SU-DHL-6 (cell line): ENCODE data around the gene TEKT3.

Source experiments
- EZH2phosphoT487 ChIP-seq: fragments of 200-600 bp; sonication (generic), shearing (Covaris generic); conservative IDR thresholded peaks from 2 replicates; pipeline ENCODE4 v1.6.1; 2018; ENCODE audit warnings: mild to moderate bottlenecking, antibody characterized with exemption, low read length, moderate library complexity, mixed read lengths
- TF ChIP-seq, protein P1 (sequence below): fragments of 200-600 bp; sonication (generic); IDR thresholded peaks from one replicate; pipeline ENCODE4 v1.5.1; 2017; ENCODE audit warnings: antibody characterized with exemption, mild to moderate bottlenecking, low read length, moderate library complexity; ENCODE audit not compliant: insufficient read depth, poor library complexity, severe bottlenecking

DNA sequence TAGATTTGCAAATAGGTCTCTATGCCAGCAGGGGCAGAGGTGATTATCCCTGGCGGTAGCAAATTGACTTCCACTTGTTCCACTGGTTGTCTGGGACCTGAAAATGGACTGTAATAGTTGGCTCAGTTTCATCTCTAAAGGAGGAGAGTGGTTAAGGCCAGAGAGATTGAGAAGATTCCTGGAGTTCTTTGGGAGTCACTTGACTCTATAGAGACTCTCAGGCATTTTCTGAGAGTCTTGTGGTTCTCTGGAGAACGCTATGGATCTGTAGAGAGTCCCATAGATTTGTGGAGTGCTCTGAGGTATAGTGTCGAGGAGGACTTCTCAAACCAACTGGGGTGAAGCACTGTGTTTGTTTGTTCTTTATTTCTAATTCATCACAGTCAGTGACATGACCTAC, 67.4 kb downstream of the TEKT3 start:
- TF ChIP-seq, protein P1, sequence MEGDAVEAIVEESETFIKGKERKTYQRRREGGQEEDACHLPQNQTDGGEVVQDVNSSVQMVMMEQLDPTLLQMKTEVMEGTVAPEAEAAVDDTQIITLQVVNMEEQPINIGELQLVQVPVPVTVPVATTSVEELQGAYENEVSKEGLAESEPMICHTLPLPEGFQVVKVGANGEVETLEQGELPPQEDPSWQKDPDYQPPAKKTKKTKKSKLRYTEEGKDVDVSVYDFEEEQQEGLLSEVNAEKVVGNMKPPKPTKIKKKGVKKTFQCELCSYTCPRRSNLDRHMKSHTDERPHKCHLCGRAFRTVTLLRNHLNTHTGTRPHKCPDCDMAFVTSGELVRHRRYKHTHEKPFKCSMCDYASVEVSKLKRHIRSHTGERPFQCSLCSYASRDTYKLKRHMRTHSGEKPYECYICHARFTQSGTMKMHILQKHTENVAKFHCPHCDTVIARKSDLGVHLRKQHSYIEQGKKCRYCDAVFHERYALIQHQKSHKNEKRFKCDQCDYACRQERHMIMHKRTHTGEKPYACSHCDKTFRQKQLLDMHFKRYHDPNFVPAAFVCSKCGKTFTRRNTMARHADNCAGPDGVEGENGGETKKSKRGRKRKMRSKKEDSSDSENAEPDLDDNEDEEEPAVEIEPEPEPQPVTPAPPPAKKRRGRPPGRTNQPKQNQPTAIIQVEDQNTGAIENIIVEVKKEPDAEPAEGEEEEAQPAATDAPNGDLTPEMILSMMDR: no peak
- no peak for TF ChIP-seq EZH2phosphoT487
